NCI-H2196 treated with DMSO at 0.1 percent for 48 hours (cell line): Measurements from ENCODE around the gene LSM12.

ENCODE experiments used
- DNase-seq: peaks from one replicate; lab custom pipeline; 2025; ENCODE audit not compliant: unreplicated experiment; lab: John Stamatoyannopoulos, UW

The LSM12 gene

DNA sequence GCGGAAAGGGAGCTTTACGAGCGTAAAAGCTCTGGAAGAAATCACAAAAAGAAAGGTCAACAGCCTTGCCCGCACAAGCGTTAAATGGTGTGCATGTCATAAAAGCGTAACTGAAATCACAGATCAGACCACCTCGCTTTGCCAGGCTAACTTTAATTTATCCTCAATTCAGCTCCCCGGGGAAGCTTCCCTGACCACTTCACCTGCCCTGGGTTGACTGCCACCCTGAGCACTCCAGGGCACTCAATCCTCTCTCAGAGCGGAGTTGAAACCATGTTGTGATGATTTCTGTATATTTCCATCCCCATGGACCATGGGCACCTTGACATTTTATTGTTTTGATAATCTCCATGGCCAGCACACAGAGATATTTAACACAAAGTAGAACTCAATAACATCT lies 78.2 kb downstream of the LSM12 start:
- DNase-seq = no peak

DNA sequence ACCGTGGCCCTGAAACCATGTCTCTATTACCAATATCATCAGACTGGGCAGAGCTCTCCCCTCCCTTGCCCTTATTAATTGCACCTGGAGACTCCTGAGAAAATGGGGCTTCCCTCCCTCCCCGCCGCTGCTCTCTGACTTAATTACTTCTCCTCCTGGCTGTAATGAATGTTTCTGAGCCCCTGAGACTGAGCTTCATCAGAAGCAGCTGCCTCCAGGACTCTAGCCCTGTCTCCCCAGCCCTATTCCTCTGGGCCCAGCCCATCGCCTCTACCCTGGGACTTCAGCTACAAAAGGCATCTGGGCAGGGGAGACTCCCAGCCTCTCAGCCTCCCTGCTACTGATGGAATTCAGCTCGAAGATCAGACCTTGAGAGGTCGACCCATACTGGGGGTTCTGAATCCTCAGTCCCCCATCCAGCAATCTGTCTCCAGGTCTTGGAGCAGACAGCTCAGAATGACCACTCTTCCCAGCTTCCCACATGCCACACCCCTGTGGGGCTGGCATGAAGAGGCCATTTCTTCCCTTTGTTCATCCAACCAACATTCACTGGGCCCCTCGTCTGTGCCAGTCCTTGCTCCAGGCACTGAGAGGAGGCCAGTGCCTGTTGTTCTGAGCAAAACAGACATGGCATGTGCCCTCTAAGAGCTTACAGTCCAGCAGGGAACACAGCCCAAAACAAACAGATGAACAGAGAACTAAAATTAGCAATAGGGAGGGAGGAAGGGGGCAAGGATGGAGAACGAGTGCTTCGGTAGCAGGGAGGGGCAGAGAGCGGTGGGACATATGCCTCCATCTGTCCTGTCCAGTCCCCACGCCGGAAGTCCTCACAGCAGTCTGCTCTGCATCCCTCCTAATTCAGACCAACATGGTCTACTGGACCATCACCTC lies 79.1 kb downstream of the LSM12 start:
- no peak for DNase-seq

DNA sequence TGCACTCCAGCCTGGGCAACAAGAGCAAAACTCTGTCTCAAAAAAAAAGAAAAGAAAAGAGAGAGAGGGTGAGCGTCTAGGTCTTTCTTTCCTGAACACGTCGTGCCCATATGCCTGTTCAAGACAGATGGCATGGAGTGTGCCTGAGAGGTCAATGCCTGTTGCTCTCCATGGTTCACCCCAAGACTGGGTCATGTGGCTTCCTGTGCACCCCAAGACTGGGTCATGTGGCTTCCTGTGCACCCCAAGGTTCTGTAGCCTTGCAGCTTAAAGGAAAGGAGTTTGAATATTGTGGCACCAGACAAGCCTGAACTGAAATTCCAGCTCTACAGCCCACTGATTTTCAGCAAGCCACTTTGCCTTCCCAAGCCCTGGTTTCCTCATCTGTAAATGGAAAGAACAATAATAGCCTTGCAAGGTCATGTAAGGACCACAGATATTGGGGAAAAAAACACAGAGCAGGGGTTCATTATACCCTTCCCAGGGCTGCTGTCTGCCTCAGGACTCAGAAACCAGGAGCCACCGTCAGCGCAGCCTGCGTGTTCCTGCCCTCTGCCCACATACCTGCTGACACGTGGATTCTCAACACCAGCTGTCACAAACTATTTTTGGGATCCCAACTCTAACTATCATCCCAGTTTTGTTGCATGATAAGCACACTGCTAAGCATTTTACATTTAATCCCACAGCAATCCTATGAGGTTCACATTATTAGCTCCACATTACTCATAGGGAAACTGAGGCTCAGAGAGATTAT lies 80.1 kb downstream of the LSM12 start:
- no peak for DNase-seq

DNA sequence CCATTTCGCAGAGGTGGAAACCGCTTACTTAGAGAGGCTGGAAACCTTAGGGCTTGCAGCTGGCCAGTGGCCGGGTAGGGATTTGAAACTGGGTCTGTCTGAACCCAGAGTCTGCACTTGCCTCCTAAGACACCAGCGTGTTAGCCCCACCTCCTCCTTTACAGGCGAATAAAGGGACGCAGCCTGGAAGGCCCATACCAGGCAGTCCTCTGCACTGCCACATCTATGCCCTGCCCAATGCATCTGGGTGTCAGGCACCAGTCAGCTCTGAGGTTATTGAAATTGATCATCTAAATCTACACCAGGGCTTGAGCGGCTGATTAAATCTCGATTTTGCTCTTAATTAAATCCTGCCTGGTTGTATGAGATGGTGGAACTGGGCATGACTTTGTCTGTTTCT lies 82.0 kb downstream of the LSM12 start:
- DNase-seq = no peak
